HG02571 (cell line): ENCODE results near the gene TAP2.
"Not testable (repeated sequence)": the region's sequence is repeated elsewhere in the genome, so short reads cannot be mapped to it uniquely, and the experiment has no call there.

Source experiments
- ATAC-seq: cut with Tn5 transposase; IDR thresholded peaks from one replicate; pipeline ENCODE4 v1.9.1; 2021; ENCODE audit warnings: mild to moderate bottlenecking, moderate library complexity; ENCODE audit not compliant: unreplicated experiment

TAP2 gene

GRCh38 chr6:32836873-32837272 lies 1.7 kb downstream of the TAP2 start:
- ATAC-seq, result no peak

GRCh38 chr6:32835167-32835893 lies 3.2 kb downstream of the TAP2 start:
- no peak for ATAC-seq

DNA sequence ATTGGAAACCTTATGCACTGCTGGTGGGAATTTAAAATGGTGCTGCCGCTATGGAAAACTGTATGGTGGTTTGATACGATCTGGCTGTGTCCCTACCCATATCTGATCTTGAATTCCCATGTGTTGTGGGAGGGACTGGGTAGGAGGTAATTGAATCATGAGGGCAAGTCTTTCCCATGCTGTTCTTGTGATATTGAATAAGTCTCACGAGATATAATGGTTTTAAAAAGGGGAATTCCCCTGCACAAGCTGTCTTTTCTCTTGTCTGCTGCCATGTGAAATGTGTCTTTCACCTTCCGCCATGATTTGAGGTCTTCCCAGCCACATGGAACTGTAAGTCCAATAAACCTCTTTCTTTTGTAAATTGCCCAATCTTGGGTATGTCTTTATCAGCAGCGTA lies 4.9 kb downstream of the TAP2 start:
- ATAC-seq, result no peak

DNA sequence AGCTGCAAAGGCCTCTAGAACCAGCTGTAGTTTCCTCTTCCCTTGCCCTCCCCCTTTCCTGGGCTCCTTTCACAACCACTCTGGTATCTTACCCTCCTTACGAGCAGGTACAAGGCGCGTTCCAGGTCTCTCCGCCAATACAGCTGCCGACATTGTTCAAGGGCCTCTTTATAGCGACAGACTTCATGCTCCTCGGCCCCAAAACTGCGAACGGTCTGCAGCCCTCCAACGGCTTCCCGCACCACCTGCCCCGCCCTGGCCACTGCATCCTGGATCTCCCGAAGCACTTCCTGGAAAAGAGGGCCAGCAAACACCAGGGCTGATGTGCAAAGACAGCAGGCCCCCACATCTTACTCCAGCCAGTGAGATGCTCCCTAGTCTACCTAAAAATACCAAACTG lies 6.0 kb downstream of the TAP2 start:
- ATAC-seq, result no peak

GRCh38 chr6:32830936-32831335 lies 7.6 kb downstream of the TAP2 start:
- no peak for ATAC-seq

- ATAC-seq, result no peak
Observed at GRCh38 chr6:32830017-32830416, 8.5 kb downstream of the TAP2 start.

- no peak for ATAC-seq
Observed at GRCh38 chr6:32829495-32829894, 9.0 kb downstream of the TAP2 start.

GRCh38 chr6:32827025-32827424 lies 11.5 kb downstream of the TAP2 start:
- ATAC-seq, result no peak

GRCh38 chr6:32825966-32826365 lies 12.6 kb downstream of the TAP2 start:
- ATAC-seq, result no peak

DNA sequence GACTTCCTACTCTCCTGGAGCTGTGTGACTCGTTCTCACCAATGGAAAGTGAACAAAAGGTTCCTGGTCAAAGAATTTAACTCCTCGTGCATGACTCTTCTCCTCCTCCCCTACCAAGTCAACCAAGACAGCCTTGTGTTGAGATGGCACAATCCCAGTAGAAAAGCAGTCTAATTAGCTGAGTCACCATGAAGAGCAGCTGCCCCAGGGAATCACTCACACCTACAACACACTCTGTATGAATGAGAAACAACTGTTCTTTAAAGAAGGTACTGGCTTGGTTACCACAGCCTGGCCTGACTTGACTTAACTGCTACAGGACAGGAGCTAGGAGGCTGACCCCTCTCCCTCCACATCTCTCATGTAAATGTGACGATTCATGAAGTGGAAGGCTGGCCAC lies 18.8 kb downstream of the TAP2 start:
- no peak for ATAC-seq

DNA sequence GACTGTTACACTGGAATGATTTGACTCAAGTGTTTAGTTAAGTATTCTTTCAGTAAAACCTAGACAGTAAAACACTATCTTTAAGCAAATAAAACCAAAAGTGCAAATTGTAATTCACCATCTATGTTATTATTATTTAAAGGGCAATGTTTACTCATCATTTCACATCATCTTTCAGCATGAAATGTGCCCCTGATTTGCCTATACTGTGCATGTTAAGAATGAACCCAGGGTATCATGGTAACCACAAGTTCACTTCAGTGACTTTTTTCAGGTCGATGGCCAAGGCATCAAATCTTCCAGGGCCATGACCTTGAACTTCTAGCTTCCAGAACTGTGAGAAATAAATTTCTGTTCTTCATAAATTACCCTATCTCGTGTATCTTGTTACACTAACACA lies 19.7 kb downstream of the TAP2 start:
- ATAC-seq, result no peak

DNA sequence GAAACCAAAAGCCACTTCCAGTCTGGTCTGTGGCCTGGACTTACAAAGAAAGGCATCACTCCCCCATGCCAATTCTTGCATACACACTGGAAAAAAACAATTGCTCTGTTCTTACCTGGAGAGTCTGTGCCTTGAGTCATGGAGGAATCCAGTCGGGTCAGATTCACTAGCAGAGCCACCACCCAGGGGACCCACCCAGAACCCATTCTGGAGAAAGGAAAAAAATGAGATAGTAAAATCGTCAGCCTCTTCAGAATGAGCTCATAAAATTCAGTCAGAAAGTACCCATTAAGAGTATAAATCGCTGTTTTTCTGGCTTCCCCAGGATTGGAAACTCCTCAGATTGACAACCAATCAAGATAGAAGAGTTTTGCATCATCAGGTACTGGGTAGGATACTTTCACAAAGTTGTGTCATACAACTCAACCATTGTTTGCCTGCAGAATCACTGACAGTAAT lies 21.8 kb downstream of the TAP2 start, which contains the start of gene HLA-DOB:
Gene HLA-DOB (minus strand): TSS at position 257 of the 459 bp plus-strand sequence. CDS start 51 bp downstream, at position 206.
- ATAC-seq, result no peak

DNA sequence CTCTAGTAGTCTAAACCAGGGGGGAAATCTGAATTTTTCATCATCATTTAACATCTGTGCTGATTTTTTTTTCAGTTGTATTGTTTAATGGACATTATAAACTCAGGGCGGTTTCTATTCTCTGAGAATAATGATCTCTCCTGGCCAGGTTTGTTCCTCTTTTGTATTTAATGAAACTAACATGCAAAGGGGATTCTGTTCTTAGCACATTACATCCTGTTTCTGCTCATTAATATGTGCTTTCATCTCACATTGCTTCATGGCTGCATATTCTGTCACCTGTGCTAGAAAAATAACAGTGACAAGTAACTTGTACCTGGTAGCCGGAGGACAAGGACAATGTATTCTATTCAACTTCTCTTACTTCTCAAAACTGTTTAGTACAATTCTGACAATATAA lies 22.5 kb downstream of the TAP2 start:
- ATAC-seq, result no peak

- no peak for ATAC-seq
Observed at GRCh38 chr6:32815115-32815514, 23.4 kb downstream of the TAP2 start.

GRCh38 chr6:32814145-32814544 lies 24.4 kb downstream of the TAP2 start:
- no peak for ATAC-seq

- ATAC-seq, result no peak
Observed at GRCh38 chr6:32809171-32809570, 29.4 kb downstream of the TAP2 start.

GRCh38 chr6:32807020-32807580 lies 31.4 kb downstream of the TAP2 start:
- no peak for ATAC-seq

- not testable (repeated sequence) for ATAC-seq
Observed at GRCh38 chr6:32805404-32805803, 33.1 kb downstream of the TAP2 start.

- no peak for ATAC-seq
Observed at GRCh38 chr6:32803416-32803815, 35.1 kb downstream of the TAP2 start.

DNA sequence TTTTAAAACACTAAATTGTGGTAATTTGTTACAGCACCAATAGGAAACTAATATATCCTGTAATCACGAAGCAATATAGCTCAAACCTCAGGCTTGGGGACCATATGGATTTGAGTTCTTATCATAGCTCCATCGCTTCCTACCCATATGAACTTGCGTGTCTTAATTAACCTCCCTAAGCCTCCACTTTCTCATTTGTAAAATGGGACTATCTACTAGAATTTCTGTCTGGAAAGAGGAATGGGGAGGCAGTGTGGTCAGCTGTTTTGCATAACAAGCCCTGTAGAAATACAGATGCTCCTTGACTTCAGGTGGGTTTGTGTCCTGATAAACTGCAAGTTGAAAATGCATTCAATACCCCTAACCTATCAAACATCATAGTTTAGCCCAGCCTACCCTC lies 38.8 kb downstream of the TAP2 start:
- no peak for ATAC-seq

GRCh38 chr6:32799168-32799567 lies 39.4 kb downstream of the TAP2 start:
- no peak for ATAC-seq
